ENCODE measurements around the gene SAT1.

DNA sequence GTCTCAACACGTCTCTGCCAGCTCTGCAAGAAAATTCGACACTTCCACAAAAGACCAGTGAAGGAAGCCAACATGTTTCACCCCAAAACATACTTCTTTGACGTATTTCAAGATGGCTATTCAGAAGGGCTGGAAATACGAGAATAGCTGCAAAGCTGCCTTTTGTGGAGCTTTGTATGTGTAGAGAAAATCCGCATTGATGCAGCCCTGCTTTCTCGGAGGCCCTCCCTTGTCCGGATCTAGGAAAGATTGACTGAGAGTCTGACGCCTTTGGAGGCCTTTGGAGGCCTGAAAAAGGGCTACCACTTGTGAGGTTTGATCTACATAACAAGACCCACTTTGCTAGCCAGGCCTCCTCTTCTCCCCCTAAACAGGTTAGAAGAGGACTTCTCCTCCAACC is 12.2 kb downstream of the SAT1 start:
- TF ChIP-seq, protein P1, sequence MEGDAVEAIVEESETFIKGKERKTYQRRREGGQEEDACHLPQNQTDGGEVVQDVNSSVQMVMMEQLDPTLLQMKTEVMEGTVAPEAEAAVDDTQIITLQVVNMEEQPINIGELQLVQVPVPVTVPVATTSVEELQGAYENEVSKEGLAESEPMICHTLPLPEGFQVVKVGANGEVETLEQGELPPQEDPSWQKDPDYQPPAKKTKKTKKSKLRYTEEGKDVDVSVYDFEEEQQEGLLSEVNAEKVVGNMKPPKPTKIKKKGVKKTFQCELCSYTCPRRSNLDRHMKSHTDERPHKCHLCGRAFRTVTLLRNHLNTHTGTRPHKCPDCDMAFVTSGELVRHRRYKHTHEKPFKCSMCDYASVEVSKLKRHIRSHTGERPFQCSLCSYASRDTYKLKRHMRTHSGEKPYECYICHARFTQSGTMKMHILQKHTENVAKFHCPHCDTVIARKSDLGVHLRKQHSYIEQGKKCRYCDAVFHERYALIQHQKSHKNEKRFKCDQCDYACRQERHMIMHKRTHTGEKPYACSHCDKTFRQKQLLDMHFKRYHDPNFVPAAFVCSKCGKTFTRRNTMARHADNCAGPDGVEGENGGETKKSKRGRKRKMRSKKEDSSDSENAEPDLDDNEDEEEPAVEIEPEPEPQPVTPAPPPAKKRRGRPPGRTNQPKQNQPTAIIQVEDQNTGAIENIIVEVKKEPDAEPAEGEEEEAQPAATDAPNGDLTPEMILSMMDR (IDR thresholded peaks at IDR 0.05; ENCODE audit: low read depth, low read length): no peak
- no peak for TF ChIP-seq EZH2phosphoT487 (IDR thresholded peaks at IDR 0.05; ENCODE audit: low read depth)

All from OCI-LY3 (cell line).